Posterior vena cava (tissue), 2 donors: ENCODE data around the gene CDH22. TPM values are rescaled to one million over a fixed set of nuclear protein-coding genes. Genes with fewer than 3 reads are reported as not detected.

Source experiments
- DNase-seq: peaks from one replicate; pipeline ENCODE4 v3.0.0-alpha.2; 2020; ENCODE audit warnings: low spot score
- intact Hi-C, 2 donors: fragments of 100-400 bp; cut with DNase I; formaldehyde crosslinking; loops; one replicate each; pipeline versions ENCODE4 v1.14.1 to v1.14.2; 2022 to 2023
- total RNA-seq, 2 donors: library from RNA; stranded (reverse); fragmentation: NEBNext Ultra II Directional; extraction: Animal tissue kit (Norgen Biotek cat#: 25700); gene quantifications; one replicate each; pipeline ENCODE4 v1.2.1, GENCODE V29; 2021
- donor health status: DM: yes; HTN: yes; CAD: no.
- donor health status: DM: yes; HTN: yes; CAD: no.

Gene CDH22
- total RNA-seq, 2 donors from 2014 or later, result 0.28 to 0.29 TPM

- intact Hi-C loops, result no loop called here
- no peak for DNase-seq
Observed at GRCh38 chr20:46259260-46259859, 48.9 kb downstream of the CDH22 start.

DNA sequence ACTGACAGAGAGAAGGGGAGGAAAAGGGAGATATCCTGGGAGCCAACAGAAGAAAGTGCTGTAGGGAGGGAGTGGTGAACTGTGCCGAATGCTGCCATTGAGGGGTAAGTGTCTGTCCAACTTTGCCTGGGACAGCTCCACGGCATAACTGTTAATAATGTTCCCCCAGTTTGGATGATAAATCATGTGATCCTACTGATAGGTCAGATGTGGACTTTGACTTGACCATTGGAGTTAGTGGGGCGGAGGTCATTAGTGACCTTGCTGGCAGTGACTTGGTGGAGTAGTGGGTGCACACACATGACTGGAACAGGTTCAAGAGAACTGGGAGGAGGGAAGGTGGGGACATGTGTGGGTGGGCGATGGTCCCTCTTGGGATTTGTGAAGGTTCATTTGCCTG, 50.4 kb downstream of the CDH22 start:
- no peak for DNase-seq
- intact Hi-C loops, result no loop called here

DNA sequence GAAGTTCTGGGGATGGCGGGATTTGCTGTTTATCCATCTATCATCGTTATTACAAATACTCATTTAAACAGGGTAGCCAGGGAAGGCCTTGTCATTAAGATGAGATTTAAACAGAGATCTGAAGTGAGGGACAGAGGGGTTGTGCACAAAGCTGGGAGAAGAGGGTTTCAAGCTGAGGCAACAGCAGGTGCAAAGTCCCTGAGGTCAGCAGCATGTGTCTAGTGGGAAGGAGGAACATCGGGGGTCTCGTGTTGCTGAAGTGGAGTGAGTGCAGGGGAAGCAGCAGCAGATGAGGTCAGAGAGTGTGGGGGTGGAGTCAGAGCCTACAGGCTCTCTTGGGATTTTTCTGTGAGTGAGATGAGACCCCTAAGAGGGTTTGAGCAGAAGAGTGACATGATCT, 52.0 kb downstream of the CDH22 start:
- intact Hi-C loops, result no loop called here
- peak; percentile 13 for DNase-seq

- peak; percentile 90 for DNase-seq
- intact Hi-C loops, result no loop called here
Observed at GRCh38 chr20:46255440-46256104, 52.7 kb downstream of the CDH22 start.

- DNase-seq, result peak; percentile 58
- intact Hi-C loops, result no loop called here
Observed at GRCh38 chr20:46253391-46253790, 54.9 kb downstream of the CDH22 start.

GRCh38 chr20:46252352-46253091, 55.8 kb downstream of the CDH22 start:
- DNase-seq, result peak; percentile 36
- intact Hi-C loops, result no loop called here

DNA sequence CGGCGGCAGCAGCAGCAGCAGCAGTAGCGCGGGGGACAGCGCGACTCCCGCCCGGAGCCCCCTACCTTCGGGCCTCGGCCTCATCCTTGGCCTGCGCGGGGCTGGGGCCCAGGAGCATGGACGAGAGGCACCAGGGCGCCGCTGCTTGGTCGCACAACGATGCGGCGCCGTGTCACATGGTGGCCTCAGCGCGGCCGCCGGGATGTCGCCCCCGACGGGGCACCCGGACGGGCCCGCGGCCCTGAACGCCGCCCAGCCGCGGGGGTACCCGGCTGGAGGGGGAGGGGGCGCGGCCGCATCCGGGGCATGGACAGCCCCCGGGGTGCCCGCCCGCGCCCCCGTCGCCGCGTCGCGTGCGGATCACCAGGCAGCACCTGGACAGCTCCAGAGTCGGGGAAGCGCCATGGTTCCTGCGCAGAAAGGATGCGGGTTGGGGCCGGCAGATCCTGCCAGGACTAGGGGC, 57.1 kb downstream of the CDH22 start:
- intact Hi-C loops, result no loop called here
- peak; percentile 69 for DNase-seq

DNA sequence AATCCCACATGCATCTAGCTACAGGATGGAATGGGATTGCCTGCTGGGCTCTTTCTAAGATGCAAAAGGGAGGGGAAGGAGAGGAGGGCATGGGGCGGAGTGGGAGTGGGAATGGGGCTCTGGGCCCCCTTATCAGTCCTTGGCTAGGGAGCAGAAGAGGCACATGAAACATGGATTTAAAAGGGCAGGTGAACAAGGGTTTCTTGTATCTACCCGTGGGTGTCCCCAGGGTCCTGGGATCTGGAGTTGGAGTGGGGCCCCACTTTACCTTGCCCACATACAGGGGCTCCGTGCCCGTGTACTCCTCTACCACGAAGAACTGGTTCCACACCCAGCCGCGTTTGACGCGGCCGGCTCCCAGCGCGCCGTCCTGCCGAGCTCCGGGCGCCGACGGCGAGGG, 57.5 kb downstream of the CDH22 start:
- intact Hi-C loops, result no loop called here
- DNase-seq, result peak; percentile 7

DNA sequence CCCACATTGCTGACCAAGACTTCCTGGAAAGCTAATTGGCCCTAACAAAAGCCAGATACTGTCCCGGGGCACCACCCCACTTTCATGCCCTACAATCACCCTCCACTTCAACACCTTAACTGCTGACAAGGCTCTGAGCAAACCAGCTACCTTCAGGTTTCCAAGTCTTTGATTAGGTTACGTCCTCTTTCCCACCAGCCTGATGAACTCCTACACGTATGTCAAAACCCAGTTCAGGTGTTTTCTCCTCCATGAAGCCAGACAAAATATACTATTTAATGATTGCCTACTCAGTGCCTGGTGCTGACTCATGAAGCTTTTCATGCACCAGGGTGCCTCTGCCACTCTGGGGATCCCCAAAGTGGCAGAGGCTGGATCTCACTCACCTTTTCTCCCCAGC, 58.6 kb downstream of the CDH22 start:
- no peak for DNase-seq
- intact Hi-C loops, result no loop called here

DNA sequence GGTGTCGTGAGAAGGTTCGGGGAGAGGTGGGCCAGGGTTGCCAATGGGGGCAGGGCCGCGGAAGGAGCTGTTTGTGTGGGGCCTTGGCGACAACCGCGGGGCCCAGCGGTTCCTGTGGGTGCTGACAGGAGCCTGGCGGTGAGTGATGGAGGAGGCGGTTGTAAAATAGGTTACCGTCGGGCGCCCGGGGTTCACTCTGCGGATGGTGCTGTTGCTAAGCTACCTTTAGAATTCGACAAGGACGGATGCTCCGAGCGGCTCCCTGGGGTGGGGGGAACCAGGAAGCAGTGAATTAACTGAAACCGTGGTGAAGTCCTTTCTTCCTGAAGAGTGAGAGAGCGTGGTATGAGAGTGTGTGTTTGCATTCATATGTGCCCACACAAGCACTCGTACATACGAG, 61.7 kb downstream of the CDH22 start:
- intact Hi-C loops, result no loop called here
- peak; percentile 68 for DNase-seq

GRCh38 chr20:46243707-46244628, 64.3 kb downstream of the CDH22 start:
- DNase-seq, result no peak
- intact Hi-C loops, result no loop called here

DNA sequence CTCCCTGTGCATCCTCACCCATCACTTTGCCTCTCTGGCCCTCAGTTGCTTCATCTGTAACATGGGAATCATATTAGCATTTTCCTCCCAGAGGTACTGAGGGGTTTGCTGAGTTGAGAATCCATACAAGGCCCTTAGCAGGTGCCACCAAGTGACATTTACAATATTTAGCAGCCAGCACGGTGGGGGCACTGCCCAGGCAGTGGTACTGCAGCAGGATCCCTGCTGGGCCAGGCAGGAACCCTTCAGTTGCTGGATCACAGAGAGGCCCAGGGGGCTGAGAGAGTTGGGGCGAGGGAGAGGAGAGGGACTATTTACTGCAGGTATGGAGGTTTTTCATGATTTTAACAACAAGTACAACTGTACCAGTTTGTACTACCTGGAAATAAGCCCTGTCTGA, 65.9 kb downstream of the CDH22 start:
- intact Hi-C loops, result no loop called here
- DNase-seq, result peak; percentile 30

DNA sequence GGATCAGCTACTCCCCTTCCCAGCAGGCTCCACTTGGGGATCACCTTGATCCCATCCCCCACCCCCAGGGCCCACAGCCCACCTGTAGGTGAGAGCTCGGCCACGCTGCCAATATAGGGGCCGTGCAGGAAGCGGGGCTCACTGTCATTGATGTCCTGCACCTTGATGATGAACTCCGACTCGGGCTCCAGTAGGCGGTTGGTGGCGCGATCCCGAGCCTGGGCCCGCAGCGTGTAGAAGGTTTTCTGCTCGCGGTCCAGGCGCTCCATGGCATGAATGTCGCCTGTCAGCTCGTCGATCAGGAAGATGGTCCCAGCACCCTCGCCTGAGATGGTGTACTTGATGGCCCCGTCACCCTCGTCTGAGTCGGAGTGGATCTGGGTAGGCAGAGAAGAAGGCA, 67.4 kb downstream of the CDH22 start:
- intact Hi-C loops, result no loop called here
- peak; percentile 47 for DNase-seq

DNA sequence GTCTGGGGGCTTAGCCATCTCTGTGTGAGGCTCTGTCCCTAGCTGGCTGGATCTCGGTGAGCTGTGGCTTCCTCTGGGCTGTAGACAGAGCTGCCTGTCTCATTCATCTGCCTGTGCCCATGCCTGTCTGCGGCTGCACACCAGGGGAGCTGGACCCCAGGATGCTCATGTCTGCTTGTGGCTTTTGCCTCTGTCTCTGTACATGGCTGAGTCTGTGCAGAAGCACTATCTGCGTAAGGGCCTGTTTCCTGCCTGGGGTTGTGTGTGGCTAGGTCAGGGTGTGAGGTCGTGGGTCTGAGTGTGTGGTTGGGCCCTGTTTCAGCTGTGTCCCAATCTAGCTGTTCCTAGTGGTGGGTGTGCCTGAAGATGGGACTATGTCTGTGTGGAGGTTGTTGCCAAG, 68.2 kb downstream of the CDH22 start:
- DNase-seq, result peak; percentile 63
- intact Hi-C loops, result no loop called here

DNA sequence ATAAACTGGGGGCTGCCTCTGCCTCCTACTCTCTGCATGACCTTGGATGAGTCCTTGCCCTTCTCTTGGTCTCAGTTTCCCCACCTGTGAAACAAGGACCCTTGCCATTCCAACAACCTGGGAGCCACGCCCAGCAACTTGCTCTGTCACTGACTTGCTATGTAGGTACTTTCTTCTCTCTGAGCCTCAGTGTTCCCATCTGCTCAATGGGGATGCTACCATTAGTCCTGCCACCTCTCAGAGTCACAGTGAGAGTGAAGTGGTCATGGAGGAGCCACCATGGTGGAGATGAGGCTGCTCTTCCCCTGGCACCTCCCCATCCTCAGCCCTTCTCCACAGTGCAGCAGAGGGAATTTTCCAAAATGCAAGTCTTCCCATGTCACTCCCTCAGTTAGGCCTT, 70.6 kb downstream of the CDH22 start:
- peak; percentile 34 for DNase-seq
- intact Hi-C loops, result no loop called here

- peak; percentile 24 for DNase-seq
- intact Hi-C loops, result no loop called here
Observed at GRCh38 chr20:46237227-46237626, 71.1 kb downstream of the CDH22 start.

DNA sequence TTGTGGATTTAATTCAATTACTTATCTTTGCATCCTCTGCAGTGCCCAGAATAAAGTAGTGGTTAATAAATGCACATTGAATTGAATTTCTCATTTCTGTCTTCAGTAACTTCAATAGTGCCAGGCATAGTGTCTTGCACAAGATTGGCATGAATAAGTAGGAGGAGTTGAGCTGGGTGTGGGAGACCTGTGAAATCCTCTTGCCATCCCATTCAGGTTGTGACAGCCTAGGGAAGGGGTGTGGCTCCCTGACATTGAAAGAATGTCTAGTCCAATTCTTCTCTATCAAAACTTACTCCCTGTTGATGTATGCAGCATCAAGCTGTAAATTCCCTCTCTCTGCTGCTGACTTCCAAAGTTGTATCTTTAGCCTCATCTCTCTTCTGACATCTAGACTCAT, 73.2 kb downstream of the CDH22 start:
- intact Hi-C loops, result no loop called here
- DNase-seq, result no peak

GRCh38 chr20:46233701-46234100, 74.6 kb downstream of the CDH22 start:
- intact Hi-C loops, result no loop called here
- DNase-seq, result no peak

DNA sequence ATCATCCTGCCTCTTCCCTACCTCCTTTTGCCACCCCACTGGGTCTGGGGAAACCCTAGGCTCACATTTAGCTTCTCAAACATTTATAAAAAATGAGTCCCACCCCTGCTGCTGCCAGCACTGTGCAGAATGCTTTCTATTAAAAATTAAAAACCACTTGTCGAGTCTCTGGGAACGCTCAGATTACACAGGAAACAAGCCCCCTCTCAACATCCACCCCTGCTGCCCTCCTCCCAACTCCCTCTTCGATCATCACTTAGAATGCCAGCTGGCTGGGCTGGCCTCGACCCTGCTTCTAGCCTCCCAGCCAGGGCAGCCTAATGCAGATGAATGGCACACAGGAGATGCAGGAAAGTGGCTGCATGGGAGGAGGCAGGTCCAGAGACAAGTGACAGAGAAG, 75.8 kb downstream of the CDH22 start:
- no peak for DNase-seq
- intact Hi-C loops, result no loop called here
